Measurements from ENCODE around the gene MYPN.
A peak's percentile ranks its signal among the peaks of the same experiment; 100 is the strongest.
"Not testable (repeated sequence)": the region's sequence is repeated elsewhere in the genome, so short reads cannot be mapped to it uniquely, and the experiment has no call there.

Gene MYPN

GRCh38 chr10:68172324-68172723, 63.0 kb downstream of the MYPN start:
- DNase-seq (ENCODE audit: low spot score): no peak

- no peak for DNase-seq (ENCODE audit: low spot score)
Observed at GRCh38 chr10:68175949-68176348, 66.7 kb downstream of the MYPN start.

- no peak for DNase-seq (ENCODE audit: low spot score)
Observed at GRCh38 chr10:68176797-68177196, 67.5 kb downstream of the MYPN start.

GRCh38 chr10:68178592-68178991, 69.3 kb downstream of the MYPN start:
- DNase-seq (ENCODE audit: low spot score): no peak

GRCh38 chr10:68179016-68179415, 69.7 kb downstream of the MYPN start:
- no peak for DNase-seq (ENCODE audit: low spot score)

GRCh38 chr10:68180490-68180889, 71.2 kb downstream of the MYPN start:
- no peak for DNase-seq (ENCODE audit: low spot score)

- DNase-seq (ENCODE audit: low spot score): peak; percentile 13
Observed at GRCh38 chr10:68184546-68184945, 75.3 kb downstream of the MYPN start.

- no peak for DNase-seq (ENCODE audit: low spot score)
Observed at GRCh38 chr10:68185085-68185484, 75.8 kb downstream of the MYPN start.

- no peak for DNase-seq (ENCODE audit: low spot score)
Observed at GRCh38 chr10:68188835-68189234, 79.5 kb downstream of the MYPN start.

- no peak for DNase-seq (ENCODE audit: low spot score)
Observed at GRCh38 chr10:68192113-68192512, 82.8 kb downstream of the MYPN start.

GRCh38 chr10:68194290-68194689, 85.0 kb downstream of the MYPN start:
- DNase-seq (ENCODE audit: low spot score): no peak

- not testable (repeated sequence) for DNase-seq (ENCODE audit: low spot score)
Observed at GRCh38 chr10:68195776-68196175, 86.5 kb downstream of the MYPN start.

- no peak for DNase-seq (ENCODE audit: low spot score)
Observed at GRCh38 chr10:68196701-68197100, 87.4 kb downstream of the MYPN start.

GRCh38 chr10:68202960-68203353, 93.7 kb downstream of the MYPN start:
- DNase-seq (ENCODE audit: low spot score): no peak

- DNase-seq (ENCODE audit: low spot score): peak; percentile 80
Observed at GRCh38 chr10:68208424-68209042, 99.2 kb downstream of the MYPN start.

- no peak for DNase-seq (ENCODE audit: low spot score)
Observed at GRCh38 chr10:68211669-68212068, 102.4 kb downstream of the MYPN start.

GRCh38 chr10:68212721-68213352, 103.5 kb downstream of the MYPN start:
- DNase-seq (ENCODE audit: low spot score): peak; percentile 17

GRCh38 chr10:68218786-68219185, 109.5 kb downstream of the MYPN start:
- DNase-seq (ENCODE audit: low spot score): no peak

GRCh38 chr10:68221196-68221595, 111.9 kb downstream of the MYPN start:
- DNase-seq (ENCODE audit: low spot score): no peak

- DNase-seq (ENCODE audit: low spot score): no peak
Observed at GRCh38 chr10:68222391-68222790, 113.1 kb downstream of the MYPN start.

- peak; percentile 29 for DNase-seq (ENCODE audit: low spot score)
Observed at GRCh38 chr10:68223535-68224165, 114.4 kb downstream of the MYPN start.

GRCh38 chr10:68224810-68225209, 115.5 kb downstream of the MYPN start:
- no peak for DNase-seq (ENCODE audit: low spot score)

- no peak for DNase-seq (ENCODE audit: low spot score)
Observed at GRCh38 chr10:68230268-68230667, 121.0 kb downstream of the MYPN start.
